Stimulated activated naive CD8-positive, alpha-beta T cell treated with anti-CD3 and anti-CD28 coated beads, Interleukin-15, Interleukin-2, amounts not matched to agents 100 U/mL and 50 U/mL, for 24 hours (primary cell): ENCODE results near the gene TKT.
"Not testable (repeated sequence)": the region's sequence is repeated elsewhere in the genome, so short reads cannot be mapped to it uniquely, and the experiment has no call there.

Experiments used
- ATAC-seq: fragments of 150-1000 bp; cut with Tn5 transposase; one replicate; pipeline ENCODE4 v1.10.0; 2021
- DNase-seq: peaks from one replicate; pipeline ENCODE4 v3.0.0; 2021

Gene TKT, protein sequence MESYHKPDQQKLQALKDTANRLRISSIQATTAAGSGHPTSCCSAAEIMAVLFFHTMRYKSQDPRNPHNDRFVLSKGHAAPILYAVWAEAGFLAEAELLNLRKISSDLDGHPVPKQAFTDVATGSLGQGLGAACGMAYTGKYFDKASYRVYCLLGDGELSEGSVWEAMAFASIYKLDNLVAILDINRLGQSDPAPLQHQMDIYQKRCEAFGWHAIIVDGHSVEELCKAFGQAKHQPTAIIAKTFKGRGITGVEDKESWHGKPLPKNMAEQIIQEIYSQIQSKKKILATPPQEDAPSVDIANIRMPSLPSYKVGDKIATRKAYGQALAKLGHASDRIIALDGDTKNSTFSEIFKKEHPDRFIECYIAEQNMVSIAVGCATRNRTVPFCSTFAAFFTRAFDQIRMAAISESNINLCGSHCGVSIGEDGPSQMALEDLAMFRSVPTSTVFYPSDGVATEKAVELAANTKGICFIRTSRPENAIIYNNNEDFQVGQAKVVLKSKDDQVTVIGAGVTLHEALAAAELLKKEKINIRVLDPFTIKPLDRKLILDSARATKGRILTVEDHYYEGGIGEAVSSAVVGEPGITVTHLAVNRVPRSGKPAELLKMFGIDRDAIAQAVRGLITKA

DNA sequence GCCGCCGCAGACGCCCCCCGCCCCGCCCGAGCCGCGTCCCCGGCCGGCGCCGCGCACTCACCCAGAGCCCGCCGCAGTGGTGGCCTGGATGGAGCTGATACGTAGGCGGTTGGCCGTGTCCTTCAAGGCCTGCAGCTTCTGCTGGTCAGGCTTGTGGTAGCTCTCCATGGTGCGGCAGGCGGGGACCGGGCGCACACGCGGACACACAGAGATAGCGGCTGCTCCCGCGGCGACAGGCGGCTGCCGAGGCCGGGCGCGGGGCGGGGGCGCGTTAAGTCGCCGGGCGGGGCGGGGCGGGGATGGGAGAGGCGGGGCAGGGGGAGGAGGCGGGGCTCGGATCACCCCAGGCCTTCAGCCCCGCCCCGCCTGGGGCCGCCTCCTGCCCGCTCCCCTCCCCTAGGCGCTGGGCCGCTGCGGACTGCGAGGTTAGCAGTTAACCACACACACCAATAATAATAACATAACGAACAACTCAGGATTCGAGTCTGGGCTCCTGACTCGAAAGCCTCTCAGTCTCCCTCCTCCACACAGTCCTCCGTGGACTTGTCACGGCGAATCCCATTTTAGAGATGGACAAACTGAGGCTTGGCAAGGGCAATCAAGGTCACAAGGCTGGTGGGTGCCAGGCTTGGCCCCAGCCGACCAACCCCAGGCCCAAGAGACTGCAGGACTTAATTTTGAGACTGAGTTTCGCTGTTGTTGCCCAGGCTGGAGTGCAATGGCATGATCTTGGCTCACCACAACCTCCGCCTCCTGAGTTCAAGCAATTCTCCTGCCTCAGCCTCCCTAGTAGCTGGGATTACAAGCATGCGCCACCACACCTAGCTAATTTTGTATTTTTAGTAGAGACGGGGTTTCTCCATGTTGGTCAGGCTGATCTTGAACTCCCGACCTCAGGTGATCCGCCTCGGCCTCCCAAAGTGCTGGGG, at the start of gene TKT:
TKT (minus strand) TSS at position 248 of the 929 bp plus-strand sequence; CDS start at position 168, 80 bp downstream.
- DNase-seq: peak; percentile 89
- peak; percentile 85 for ATAC-seq

GRCh38 chr3:53303957-53304356, 48.1 kb upstream of the TKT start:
- ATAC-seq (no peak), DNase-seq (no peak)

GRCh38 chr3:53303549-53303948, 47.7 kb upstream of the TKT start:
- DNase-seq: no peak
- no peak for ATAC-seq

DNA sequence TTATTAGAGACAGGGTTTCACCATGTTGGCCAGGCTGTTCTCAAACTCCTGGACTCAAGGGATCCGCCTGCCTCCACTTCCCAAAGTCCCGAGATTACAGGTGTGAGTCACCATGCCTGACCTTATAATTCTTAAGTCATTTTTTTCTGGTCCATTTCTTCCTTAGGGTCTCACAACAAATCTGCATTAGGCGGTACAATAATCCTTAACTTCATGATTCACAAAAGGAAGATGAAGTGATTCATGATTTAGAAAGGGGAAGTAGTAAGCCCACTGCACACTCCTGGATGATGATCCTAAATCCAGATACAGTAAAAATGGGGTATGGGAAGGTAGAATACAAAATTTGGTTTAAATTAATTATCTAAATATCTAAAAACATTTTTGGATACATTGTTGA, 45.0 kb upstream of the TKT start:
- no peak for ATAC-seq

DNA sequence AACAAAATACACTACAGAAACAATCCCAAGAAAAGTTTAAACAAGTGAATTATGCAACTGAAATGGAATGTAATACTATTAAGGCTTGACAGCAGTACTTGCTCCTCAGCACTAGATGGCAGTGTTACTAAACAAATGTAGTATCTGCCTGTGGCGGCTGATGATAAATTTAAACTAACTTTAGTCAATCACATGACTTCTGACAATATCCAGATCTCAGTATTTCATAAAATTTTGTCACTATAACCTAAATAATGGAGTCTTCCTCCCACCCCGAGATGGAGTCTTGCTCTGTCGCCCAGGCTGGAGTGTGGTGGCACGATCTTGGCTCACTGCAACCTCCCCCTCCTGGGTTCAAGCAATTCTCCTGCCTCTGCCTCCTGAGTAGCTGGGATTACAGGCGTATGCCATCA, 43.8 kb upstream of the TKT start:
- DNase-seq: not testable (repeated sequence)
- peak; percentile 43 for ATAC-seq

More for the DNA sequence above, 45.0 kb upstream of the TKT start:
- DNase-seq: no peak

DNA sequence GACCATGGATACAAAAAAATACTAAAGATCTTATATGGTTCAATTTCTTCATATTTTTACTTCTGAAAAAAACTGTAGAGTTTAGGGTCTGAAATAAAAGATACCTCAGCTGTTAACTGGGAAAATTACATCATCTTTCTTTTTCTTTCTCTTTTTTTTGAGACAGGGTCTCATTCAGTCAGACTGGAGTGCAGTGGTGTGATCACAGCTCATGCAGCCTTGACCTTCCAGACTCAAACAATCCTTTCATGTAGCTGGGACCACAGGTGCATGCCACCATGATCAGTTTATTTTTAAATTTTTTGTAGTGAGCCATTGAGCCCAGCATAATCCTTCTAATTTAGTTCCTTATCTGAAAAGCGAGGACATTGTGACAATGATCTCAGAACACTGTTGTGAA, 39.6 kb upstream of the TKT start:
- ATAC-seq (no peak), DNase-seq (no peak)

DNA sequence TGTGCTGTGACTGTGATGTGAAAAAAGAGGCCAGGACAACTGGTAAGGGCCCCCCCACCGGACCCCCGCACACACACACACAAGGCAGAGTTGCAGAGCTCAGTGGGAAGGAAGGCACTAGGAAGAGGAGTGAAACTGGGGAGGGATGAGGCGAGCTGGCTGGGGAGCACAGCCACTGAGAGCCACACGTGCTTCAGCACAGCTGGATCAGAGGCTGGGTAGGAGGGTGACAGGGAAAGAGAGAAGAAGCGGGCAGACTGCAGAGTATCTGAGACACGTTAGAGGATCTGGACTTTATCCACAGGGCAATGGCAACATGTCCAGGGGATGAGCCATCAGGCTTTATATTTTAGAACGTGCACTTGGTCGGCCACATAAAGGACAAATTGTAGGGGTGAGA, 38.0 kb upstream of the TKT start:
- DNase-seq (no peak), ATAC-seq (no peak)

- no peak for ATAC-seq
Observed at GRCh38 chr3:53288214-53288613, 32.4 kb upstream of the TKT start.

DNA sequence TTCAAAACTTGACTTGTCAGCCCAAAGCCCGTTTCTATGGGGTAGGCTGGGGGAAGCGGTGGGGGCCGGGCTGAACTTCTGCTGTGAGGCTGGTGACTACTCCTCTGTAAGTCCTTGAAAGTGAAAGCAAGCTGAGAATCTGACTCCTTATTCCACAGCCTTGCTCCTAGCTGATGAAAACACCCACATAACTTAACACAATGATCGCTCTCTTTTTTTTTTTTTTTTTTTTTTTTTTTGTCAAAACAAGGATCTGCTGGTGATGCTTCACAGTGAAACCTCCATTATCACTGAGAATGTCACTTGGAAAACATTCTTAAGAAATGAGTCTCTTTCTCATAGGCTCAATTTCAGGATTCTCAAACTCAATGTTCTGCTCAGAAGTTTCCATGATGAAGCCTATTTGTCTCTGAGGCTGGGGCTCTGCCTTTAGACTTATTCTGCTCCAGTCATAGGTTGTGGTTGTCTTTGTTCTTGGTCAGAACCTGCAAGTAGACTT, 31.4 kb upstream of the TKT start:
- DNase-seq: peak; percentile 19

More at GRCh38 chr3:53288214-53288613, 32.4 kb upstream of the TKT start:
- no peak for DNase-seq

GRCh38 chr3:53286727-53287126, 30.9 kb upstream of the TKT start:
- no peak for DNase-seq
- no peak for ATAC-seq

More for the DNA sequence above, 31.4 kb upstream of the TKT start:
- peak; percentile 78 for ATAC-seq

DNA sequence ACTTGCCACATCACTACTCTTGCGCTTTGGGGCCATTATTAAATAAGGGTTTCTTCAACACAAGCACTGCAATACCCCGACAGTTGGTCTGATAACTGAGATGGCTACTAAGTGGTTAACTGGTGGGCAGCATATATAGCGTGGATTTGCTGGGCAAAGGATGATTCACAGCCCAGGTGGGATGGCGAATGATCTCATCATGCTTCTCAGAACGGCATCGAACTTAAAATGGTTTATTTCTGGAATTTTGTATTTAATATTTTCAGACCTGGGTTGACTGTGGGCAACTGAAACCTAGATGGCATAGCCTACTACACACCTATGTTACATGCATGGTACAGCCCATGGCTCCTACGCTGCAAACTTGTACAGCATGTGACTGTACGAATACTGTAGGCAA, 26.8 kb upstream of the TKT start:
- DNase-seq (no peak), ATAC-seq (no peak)

- ATAC-seq (no peak), DNase-seq (no peak)
Observed at GRCh38 chr3:53278667-53279066, 22.8 kb upstream of the TKT start.

- DNase-seq (no peak), ATAC-seq (no peak)
Observed at GRCh38 chr3:53274938-53275605, 19.2 kb upstream of the TKT start.

DNA sequence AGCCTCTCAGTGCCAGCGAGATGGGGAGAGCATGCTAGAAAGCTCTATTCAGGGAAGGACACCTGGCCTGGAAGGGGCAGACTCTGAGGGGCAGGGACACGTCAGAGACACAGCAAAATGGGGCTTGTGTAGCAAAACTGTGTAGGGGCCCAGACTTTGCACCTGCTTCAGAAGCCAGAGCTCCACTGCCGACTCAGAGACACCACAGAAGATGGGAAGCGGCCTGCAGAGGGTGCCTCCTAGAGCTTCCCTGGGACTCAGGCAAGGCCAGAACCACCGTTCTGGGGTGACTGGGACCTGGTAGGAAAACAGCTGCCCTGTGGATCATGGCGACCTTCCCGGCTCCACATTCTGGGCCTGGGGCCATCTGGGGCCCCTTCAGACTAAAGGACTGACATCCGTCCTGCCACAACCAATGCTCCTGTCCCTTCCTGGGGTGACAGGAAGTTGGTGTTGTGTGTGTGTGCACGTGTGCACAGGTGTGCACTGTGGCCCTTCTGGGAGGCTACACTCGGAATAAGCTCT, 17.4 kb upstream of the TKT start:
- DNase-seq: no peak
- no peak for ATAC-seq

DNA sequence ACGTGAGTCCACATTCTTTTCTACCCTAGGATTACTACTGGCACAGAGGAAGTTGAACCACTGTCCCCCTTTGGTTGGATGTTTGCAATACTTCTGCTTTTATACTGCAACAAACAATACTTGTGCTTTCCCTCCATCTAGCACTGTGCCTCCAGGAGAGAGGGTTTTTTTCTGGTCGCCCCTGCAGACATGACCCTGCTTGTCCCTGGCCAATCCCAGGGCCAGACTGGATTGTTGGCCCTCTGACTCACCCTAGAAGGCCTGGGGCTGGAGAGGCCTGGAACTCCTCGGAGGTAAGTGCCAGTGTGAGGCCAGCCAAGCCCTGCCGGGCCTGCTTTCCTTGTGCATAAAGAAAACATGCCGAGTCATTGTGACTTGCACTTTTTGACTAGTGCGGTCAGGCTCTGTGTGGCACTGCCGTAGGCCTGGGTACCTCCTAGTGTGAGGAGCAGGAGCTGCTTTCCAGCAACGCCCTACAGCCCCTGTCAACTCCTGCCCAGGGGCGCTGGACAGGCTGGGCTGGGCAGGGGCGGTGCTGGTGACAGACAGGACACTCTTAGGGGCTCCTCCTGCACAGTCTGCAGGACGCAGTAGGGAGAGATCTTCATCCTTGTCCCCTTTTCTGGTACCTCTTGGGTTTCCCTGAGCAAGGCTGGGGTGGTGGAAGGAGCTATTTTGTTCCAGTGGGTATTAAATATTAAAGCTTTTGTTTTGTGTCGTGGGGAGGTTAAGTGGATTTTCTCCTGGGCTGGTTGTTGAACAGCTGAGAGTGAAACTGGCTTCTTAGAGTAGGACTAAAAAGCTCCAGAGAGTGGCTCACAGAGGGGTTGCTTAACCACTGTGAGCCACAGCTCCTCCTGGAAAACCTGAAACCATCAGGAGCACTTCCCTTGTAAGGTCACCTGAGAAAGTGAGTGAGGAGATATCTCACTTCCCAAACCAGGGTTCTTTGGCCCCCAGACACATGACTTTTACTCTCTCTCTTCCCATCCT, 14.4 kb upstream of the TKT start:
- DNase-seq (no peak), ATAC-seq (peak; percentile 52)

DNA sequence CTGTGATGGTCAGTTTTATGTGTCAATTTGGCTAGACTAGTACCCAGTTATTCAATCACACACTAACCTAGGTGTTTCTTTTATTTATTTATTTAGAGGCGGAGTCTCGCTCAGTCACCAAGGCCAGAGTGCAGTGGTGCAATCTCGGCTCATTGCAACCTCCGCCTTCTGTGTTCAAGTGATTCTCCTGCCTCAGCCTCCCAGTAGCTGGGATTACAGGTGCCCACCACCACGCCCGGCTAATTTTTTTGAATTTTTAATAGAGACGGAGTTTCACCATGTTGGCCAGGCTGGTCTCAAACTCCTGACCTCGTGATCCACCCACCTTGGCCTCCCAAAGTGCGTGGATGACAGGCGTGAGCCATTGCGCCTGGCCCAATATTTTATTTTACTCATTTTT, 13.4 kb upstream of the TKT start:
- not testable (repeated sequence) for DNase-seq, ATAC-seq

DNA sequence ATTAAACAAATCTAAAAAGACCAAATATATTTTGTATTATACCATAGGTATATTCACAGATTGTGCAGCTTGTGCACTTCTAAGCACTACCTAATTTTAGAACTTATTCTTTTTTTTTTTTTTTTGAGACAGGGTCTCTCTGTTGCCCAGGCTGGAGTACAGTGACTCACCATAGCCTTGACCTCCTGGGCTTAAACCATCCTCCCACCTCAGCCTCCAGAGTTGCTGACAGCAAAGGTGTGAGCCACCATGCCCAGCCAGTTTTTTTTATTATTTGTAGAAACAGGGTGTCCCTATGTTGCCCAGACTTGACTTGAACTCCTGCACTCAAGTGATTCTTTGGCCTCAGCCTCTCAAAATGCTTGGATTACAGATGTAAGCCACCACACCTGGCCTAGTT, 11.9 kb upstream of the TKT start:
- ATAC-seq: no peak

GRCh38 chr3:53264718-53265117, 8.9 kb upstream of the TKT start:
- DNase-seq (no peak), ATAC-seq (no peak)

More for the DNA sequence above, 11.9 kb upstream of the TKT start:
- DNase-seq: no peak

DNA sequence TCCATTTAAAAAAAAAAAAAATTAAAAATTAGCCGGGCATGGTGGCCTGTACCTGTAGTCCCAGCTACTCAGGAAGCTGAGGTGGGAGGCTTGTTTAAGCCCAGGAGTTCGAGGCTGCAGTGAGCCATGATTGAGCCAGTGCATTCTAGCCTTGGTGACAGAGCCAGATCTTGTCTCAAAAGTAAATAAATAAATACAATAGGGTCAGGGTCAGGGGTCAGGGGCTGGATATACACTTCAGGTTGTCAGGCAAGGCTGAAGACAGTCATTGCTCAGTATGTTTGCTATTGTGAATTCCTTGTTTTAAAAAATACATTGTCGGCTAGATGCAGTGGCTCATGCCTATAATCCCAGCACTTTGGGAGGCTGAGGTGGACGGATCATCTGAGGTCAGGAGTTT, 8.1 kb upstream of the TKT start:
- ATAC-seq (no peak), DNase-seq (no peak)

DNA sequence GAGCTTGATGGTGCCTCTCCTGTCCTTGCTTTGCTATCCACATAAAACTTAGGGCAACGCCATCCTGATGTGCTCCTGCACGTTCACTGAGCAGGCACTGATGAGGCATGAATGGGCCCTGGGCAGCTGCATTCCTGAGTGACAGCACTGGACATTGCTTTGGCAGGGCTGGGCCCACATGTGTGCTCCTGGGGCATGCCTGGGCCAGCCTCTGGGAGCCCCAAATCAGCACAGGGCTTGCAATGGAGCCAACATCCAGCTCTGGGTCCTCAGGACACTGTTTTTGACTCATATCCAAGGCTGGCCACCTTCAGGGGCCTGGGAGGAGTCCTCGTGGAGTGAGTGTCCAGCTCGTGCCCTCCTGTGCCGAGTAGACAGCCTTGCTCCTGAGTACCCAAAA, 5.9 kb upstream of the TKT start:
- DNase-seq: no peak
- ATAC-seq: no peak
